HG03025 (cell line): ENCODE data around the gene STH.
A peak's percentile ranks its signal among the peaks of the same experiment; 100 is the strongest.
"Not testable (repeated sequence)": the region's sequence is repeated elsewhere in the genome, so short reads cannot be mapped to it uniquely, and the experiment has no call there.

Experiments
- ATAC-seq: cut with Tn5 transposase; IDR thresholded peaks from one replicate; pipeline ENCODE4 v1.9.1; 2021; ENCODE audit warnings: mild to moderate bottlenecking, moderate library complexity; ENCODE audit not compliant: unreplicated experiment, low FRiP score

STH gene

GRCh38 chr17:46001390-46002310, 2.6 kb downstream of the STH start:
- no peak for ATAC-seq

GRCh38 chr17:46002311-46002972, 3.4 kb downstream of the STH start:
- no peak for ATAC-seq

GRCh38 chr17:46002973-46003316, 3.9 kb downstream of the STH start:
- no peak for ATAC-seq

- no peak for ATAC-seq
These were observed 5.1 kb downstream of the STH start for GRCh38 chr17:46003907-46004748.

- ATAC-seq, result not testable (repeated sequence)
These were observed 7.0 kb downstream of the STH start for GRCh38 chr17:46006082-46006481.

GRCh38 chr17:46007461-46007965, 8.5 kb downstream of the STH start:
- no peak for ATAC-seq

GRCh38 chr17:46008591-46008990, 9.5 kb downstream of the STH start:
- no peak for ATAC-seq

- ATAC-seq, result no peak
These were observed 10.9 kb downstream of the STH start for GRCh38 chr17:46009681-46010596.

GRCh38 chr17:46010597-46011186, 11.6 kb downstream of the STH start:
- no peak for ATAC-seq

GRCh38 chr17:46011711-46012505, 12.9 kb downstream of the STH start:
- ATAC-seq, result no peak

GRCh38 chr17:46012506-46013079, 13.5 kb downstream of the STH start:
- no peak for ATAC-seq

- no peak for ATAC-seq
These were observed 14.1 kb downstream of the STH start for GRCh38 chr17:46013127-46013501.

- no peak for ATAC-seq
These were observed 14.6 kb downstream of the STH start for GRCh38 chr17:46013502-46014165.

- not testable (repeated sequence) for ATAC-seq
These were observed 20.4 kb downstream of the STH start for GRCh38 chr17:46019408-46019925.

- ATAC-seq, result peak; percentile 59
These were observed 21.1 kb downstream of the STH start for GRCh38 chr17:46020023-46020761.

GRCh38 chr17:46020998-46021397, 21.9 kb downstream of the STH start:
- ATAC-seq, result no peak

GRCh38 chr17:46023366-46023765, 24.3 kb downstream of the STH start:
- not testable (repeated sequence) for ATAC-seq
